K562 (cell line): ENCODE results near the gene BRPF1. TPM values are rescaled to one million over a fixed set of nuclear protein-coding genes. Genes with fewer than 3 reads are reported as not detected.

Source experiments
- ATAC-seq: fragments of 200-7000 bp; cut with Tn5 transposase; 3 replicates; pipeline ENCODE4 v1.9.1; 2020; ENCODE audit warnings: moderate library complexity
- BruUV-seq: library from RNA; stranded (reverse); fragments of 400-500 nt; replicated peaks from 2 replicates; lab custom pipeline; 2021; lab: Mats Ljungman, UMichigan
- CTCF ChIA-PET: fragments of 300-600 bp; formaldehyde crosslinking; extraction: SDS; loops from one replicate; lab custom pipeline; 2021; ENCODE audit warnings: low intra/inter-chr PET ratio; lab: Yijun Ruan, JAX
- POLR2A ChIA-PET: fragments of 300-600, 350-650 bp; sonication (Branson Sonifier 250); formaldehyde crosslinking; extraction: SDS; loops from one replicate; lab custom pipeline; 2021; ENCODE audit warnings: antibody characterized with exemption, inconsistent platforms; lab: Yijun Ruan, JAX
- DNase-seq, 4 experiments: peaks; one replicate each; pipeline versions ENCODE4 v3.0.0 to v3.0.0-alpha.2; 2011 to 2018; ENCODE audit warnings: low spot score in 3 of 4, mixed read lengths in 3 of 4; ENCODE audit errors: extremely low read depth in 1 of 4
- FAIRE-seq: peaks from 2 replicates; lab custom pipeline; 2011; peaks lifted over from hg19 to GRCh38; lab: Jason Lieb, UNC
- H2AFZ ChIP-seq: 2 replicates; pipeline ENCODE4 v1.6.0; 2011; ENCODE audit warnings: low read depth, low read length, control low read depth, inconsistent platforms
- H3K27ac ChIP-seq: fragments of 200-600 bp; 3 replicates; pipeline ENCODE4 v1.8.0; 2011; ENCODE audit warnings: low read depth, mild to moderate bottlenecking, control low read depth, inconsistent platforms, low read length, moderate library complexity, mixed read lengths; ENCODE audit errors: extremely low read depth
- H3K27me3 ChIP-seq, 2 experiments: fragments of 300-600 bp in 1 of 2; 2 replicates in 1 of 2; 3 replicates in 1 of 2; pipeline versions ENCODE4 v1.6.0 to v1.8.0; 2011; ENCODE audit warnings: inconsistent platforms in 2 of 2, low read length in 2 of 2, mild to moderate bottlenecking in 1 of 2, mixed read lengths in 1 of 2, moderate library complexity in 1 of 2; ENCODE audit not compliant: control insufficient read depth in 2 of 2, insufficient read depth in 2 of 2
- H3K36me3 ChIP-seq: fragments of 300-600 bp; 3 replicates; pipeline ENCODE4 v1.8.0; 2011; ENCODE audit warnings: mild to moderate bottlenecking, low read length, inconsistent platforms; ENCODE audit not compliant: control insufficient read depth, insufficient read depth
- H3K4me1 ChIP-seq, 2 experiments: fragments of 200-600 bp in 1 of 2; replicated peaks in 1 of 2; 2 replicates in 1 of 2; 3 replicates in 1 of 2; pipeline versions ENCODE4 v1.5.1 to v1.8.0; 2011; ENCODE audit warnings: inconsistent platforms in 2 of 2, low read length in 2 of 2, mild to moderate bottlenecking in 1 of 2, mixed read lengths in 1 of 2, moderate library complexity in 1 of 2; ENCODE audit not compliant: control insufficient read depth in 2 of 2, insufficient read depth in 2 of 2
- H3K4me2 ChIP-seq: 2 replicates; pipeline ENCODE4 v1.6.1; 2011; ENCODE audit warnings: low read length, control low read depth, inconsistent platforms, mixed read lengths; ENCODE audit not compliant: insufficient read depth
- H3K4me3 ChIP-seq: fragments of 200-600 bp; sonication (generic), shearing (Covaris generic); 2 replicates; pipeline ENCODE4 v1.5.1; 2016; ENCODE audit warnings: control low read depth, inconsistent platforms
- H3K79me2 ChIP-seq: fragments of 200-600 bp; 3 replicates; pipeline ENCODE4 v1.8.0; 2011; ENCODE audit warnings: low read length, inconsistent platforms; ENCODE audit not compliant: control insufficient read depth, insufficient read depth
- H3K9ac ChIP-seq, 2 experiments: 2 replicates each; pipeline versions ENCODE4 v1.6.0 to v1.6.1; 2011; ENCODE audit warnings: low read depth in 2 of 2, low read length in 2 of 2, control low read depth in 1 of 2, inconsistent platforms in 1 of 2, mild to moderate bottlenecking in 1 of 2, mixed read lengths in 1 of 2; ENCODE audit not compliant: insufficient read depth in 1 of 2
- H3K9me1 ChIP-seq: one replicate; pipeline ENCODE4 v1.6.0; 2011; ENCODE audit warnings: inconsistent platforms, mild to moderate bottlenecking, low read length, moderate library complexity; ENCODE audit not compliant: control insufficient read depth, insufficient read depth
- H3K9me3 ChIP-seq: replicated peaks from 2 replicates; pipeline ENCODE4 v1.5.1; 2011; ENCODE audit warnings: low read depth, low read length, inconsistent platforms; ENCODE audit not compliant: control insufficient read depth, insufficient read depth
- H4K20me1 ChIP-seq: replicated peaks from 2 replicates; pipeline ENCODE4 v1.6.1; 2011; ENCODE audit warnings: low read length, inconsistent platforms, mixed read lengths; ENCODE audit not compliant: control insufficient read depth, insufficient read depth
- CEBPB ChIP-seq: fragments of 450-650 bp; IDR thresholded peaks from 2 replicates; pipeline ENCODE4 v1.6.1; 2016; ENCODE audit warnings: missing genetic modification characterization, missing compliant biosample characterization
- PCBP2 ChIP-seq: fragments of 200-400 bp; formaldehyde crosslinking; IDR thresholded peaks from 2 replicates; pipeline ENCODE4 v1.6.1; 2018; ENCODE audit warnings: low read length, low read depth, mild to moderate bottlenecking, moderate library complexity; ENCODE audit not compliant: poor library complexity, severe bottlenecking
- TAL1 ChIP-seq: fragments of 450-650 bp; IDR thresholded peaks from 2 replicates; pipeline ENCODE4 v1.6.1; 2016; ENCODE audit warnings: mild to moderate bottlenecking
- WGBS: fragments of 100-300 bp; shearing (Covaris generic); methylation state at CpG from one replicate; pipeline ENCODE4 v1.1.6; 2016; ENCODE audit warnings: low coverage, mixed read lengths; ENCODE audit not compliant: insufficient coverage; ENCODE audit errors: missing lambda C conversion rate; 5-methylcytosine and 5-hydroxymethylcytosine counted together
- in situ Hi-C: fragments of 300-500 bp; cut with MboI; formaldehyde crosslinking; loops from 4 replicates; pipeline ENCODE4 v1.15.0; 2018; ENCODE audit warnings: inconsistent platforms, mixed read lengths
- intact Hi-C: fragments of 100-400 bp; cut with micrococcal nuclease; formaldehyde crosslinking; loops from 2 replicates; pipeline ENCODE4 v1.14.2; 2022
- polyA plus RNA-seq, 8 experiments: library from polyadenylated mRNA; depleted of rRNA in 4 of 8; stranded (reverse) in 5 of 8; unstranded in 3 of 8; fragments of >200 nt; fragmentation: Nextera tagmentation in 2 of 8; fragmentation: Illumina TruSeq in 1 of 8; extraction: Ambion mirVana in 2 of 8; extraction: Trizol in 1 of 8; gene quantifications; 2 replicates each; pipeline versions ENCODE4 v1.2.1 to v1.2.3, GENCODE V29; 2011 to 2014; ENCODE audit warnings: inconsistent platforms in 1 of 8, missing spikeins in 1 of 8
- total RNA-seq, 7 experiments: library from RNA; depleted of rRNA in 6 of 7; stranded (reverse); fragments of >200 nt in 6 of 7; fragmentation: Illumina TruSeq in 2 of 7; extraction: Trizol in 2 of 7; gene quantifications; 2 replicates each; pipeline versions ENCODE4 v1.2.1 to v1.2.3, GENCODE V29; 2011 to 2021; ENCODE audit warnings: low replicate concordance in 1 of 7
- TF ChIP-seq, protein P1 (sequence below): fragments of 450-650 bp; IDR thresholded peaks from 2 replicates; pipeline ENCODE4 v1.6.1; 2014; ENCODE audit warnings: low read depth, mild to moderate bottlenecking, moderate library complexity, borderline replicate concordance

BRPF1 gene
- total and polyA plus RNA-seq, 9 of the 15 experiments (the other 6 are each of a cell fraction or from before 2014, with no cell fraction given), result 1.1 to 40.2 (median 23.5) TPM

DNA sequence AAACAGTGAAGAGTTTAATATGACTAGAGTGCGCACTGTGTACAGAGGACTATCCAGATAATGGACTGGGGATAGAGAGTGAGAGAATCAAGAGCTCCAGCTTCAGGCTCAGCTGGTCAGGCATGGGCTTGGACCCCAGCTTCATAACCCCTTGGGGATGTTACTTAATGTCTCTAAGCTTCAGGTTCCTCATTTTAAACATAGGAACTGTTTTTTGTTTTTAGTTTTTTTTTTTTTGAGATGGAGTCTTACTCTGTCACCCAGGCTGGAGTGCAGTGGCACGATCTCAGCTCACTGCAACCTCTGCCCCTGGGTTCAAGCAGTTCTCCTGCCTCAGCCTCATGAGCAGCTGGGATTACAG is 9.9 kb upstream of the BRPF1 start:
- ChIA-PET POLR2A (interaction anchor here (0.6 to 0.8 kb wide), 2 partner anchors 9 to 71 kb away, joined by 3 to 6 read pairs; partner anchors contain the start of gene TADA3), CTCF (no interaction called here)
- Histone ChIP-seq H3K9me3 (no peaks in the 10 kb centered on the region), H2AFZ (no peak overlapping the region), H3K4me3 (no peak overlapping the region), H3K4me2 (no peak overlapping the region), H4K20me1 (no peaks in the 10 kb centered on the region), H3K9ac (no peak overlapping the region), H3K79me2 (no peaks in the 10 kb centered on the region), H3K4me1 (peaks cover 1 to 3% of the 10 kb centered on the region in 2 experiments; a peak in 2 of 5 replicates), H3K9me1 (no peaks in the 10 kb centered on the region), H3K27ac (no peak overlapping the region), H3K36me3 (no peaks in the 10 kb centered on the region), H3K27me3 (peaks cover 12 to 13% of the 10 kb centered on the region in 2 experiments; a peak in 4 of 5 replicates)
- in situ Hi-C loops, result loop anchor here (10.0 kb wide), 1 partner anchor 217 kb away; no protein-coding TSS in a partner anchor
- DNase-seq (no peak), FAIRE-seq (no peak), ATAC-seq (peak; percentile 41)
- no TSS peak for BruUV-seq
- intact Hi-C loops, result loop anchor here (10.0 kb wide), 1 partner anchor 603 kb away; the partner anchor contains the start of gene SEC13
- TF ChIP-seq, protein P1, sequence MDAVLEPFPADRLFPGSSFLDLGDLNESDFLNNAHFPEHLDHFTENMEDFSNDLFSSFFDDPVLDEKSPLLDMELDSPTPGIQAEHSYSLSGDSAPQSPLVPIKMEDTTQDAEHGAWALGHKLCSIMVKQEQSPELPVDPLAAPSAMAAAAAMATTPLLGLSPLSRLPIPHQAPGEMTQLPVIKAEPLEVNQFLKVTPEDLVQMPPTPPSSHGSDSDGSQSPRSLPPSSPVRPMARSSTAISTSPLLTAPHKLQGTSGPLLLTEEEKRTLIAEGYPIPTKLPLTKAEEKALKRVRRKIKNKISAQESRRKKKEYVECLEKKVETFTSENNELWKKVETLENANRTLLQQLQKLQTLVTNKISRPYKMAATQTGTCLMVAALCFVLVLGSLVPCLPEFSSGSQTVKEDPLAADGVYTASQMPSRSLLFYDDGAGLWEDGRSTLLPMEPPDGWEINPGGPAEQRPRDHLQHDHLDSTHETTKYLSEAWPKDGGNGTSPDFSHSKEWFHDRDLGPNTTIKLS, result no peak
- TF ChIP-seq CEBPB (tag), result 0 out of 2 replicates have a peak, but pooled peaks have one; percentile 8
- TF ChIP-seq PCBP2, result no peak
- no peak for TF ChIP-seq TAL1
- WGBS, result 16% methylated on average over 2 of the region's 2 CpGs
